Muscle of leg (tissue), 16 donors: ENCODE results near the gene CSN1S1. TPM values are rescaled to one million over a fixed set of nuclear protein-coding genes. Genes with fewer than 3 reads are reported as not detected.

Experiments
- DNase-seq: peaks from one replicate; pipeline ENCODE4 v3.0.0; 2013
- H3K27ac ChIP-seq: one replicate; pipeline ENCODE4 v1.5.1; 2013; ENCODE audit warnings: mild to moderate bottlenecking, low read length, control low read depth
- H3K27me3 ChIP-seq: one replicate; pipeline ENCODE4 v1.6.1; 2013; ENCODE audit warnings: low read length; ENCODE audit not compliant: control insufficient read depth, insufficient read depth
- H3K36me3 ChIP-seq: one replicate; pipeline ENCODE4 v1.6.1; 2013; ENCODE audit warnings: low read length; ENCODE audit not compliant: control insufficient read depth, insufficient read depth
- H3K4me1 ChIP-seq: one replicate; pipeline ENCODE4 v1.6.1; 2013; ENCODE audit warnings: low read length; ENCODE audit not compliant: control insufficient read depth, insufficient read depth
- H3K4me3 ChIP-seq: one replicate; pipeline ENCODE4 v1.5.1; 2013; ENCODE audit warnings: low read length, control low read depth
- H3K9me3 ChIP-seq: replicated peaks from 2 replicates; pipeline ENCODE4 v1.6.1; 2013; ENCODE audit warnings: low read depth, low read length; ENCODE audit not compliant: control insufficient read depth
- WGBS: methylation state at CpG from one replicate; pipeline ENCODE4 v1.1.5; 2013; ENCODE audit warnings: missing lambda C conversion rate; ENCODE audit not compliant: insufficient coverage; 5-methylcytosine and 5-hydroxymethylcytosine counted together
- long read RNA-seq, 11 donors: transcript quantifications; one replicate each; lab custom pipeline, GENCODE V29; 2026
- polyA plus RNA-seq, 8 donors: library from polyadenylated mRNA; unstranded; fragments of 120-200 nt; gene quantifications; one replicate each; pipeline versions ENCODE4 v1.2.1 to v1.2.3, GENCODE V29; 2013; ENCODE audit warnings: inconsistent platforms in 1 of 8, low replicate concordance in 1 of 8; ENCODE audit not compliant: insufficient read length in 8 of 8, insufficient read depth in 1 of 8
- total RNA-seq: library from RNA; stranded (reverse); fragments of 120-200 nt; gene quantifications from one replicate; pipeline ENCODE4 v1.2.4, GENCODE V29; 2013

Gene CSN1S1, protein sequence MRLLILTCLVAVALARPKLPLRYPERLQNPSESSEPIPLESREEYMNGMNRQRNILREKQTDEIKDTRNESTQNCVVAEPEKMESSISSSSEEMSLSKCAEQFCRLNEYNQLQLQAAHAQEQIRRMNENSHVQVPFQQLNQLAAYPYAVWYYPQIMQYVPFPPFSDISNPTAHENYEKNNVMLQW
- not detected for total RNA-seq
- not detected for polyA plus RNA-seq
- long read RNA-seq, donor 1 = 0 reads
- long read RNA-seq, donor 2 = 0 reads
- long read RNA-seq, donor 3 = 0 reads
- long read RNA-seq, donor 4 = 0 reads
- long read RNA-seq, donor 5 = 0 reads
- long read RNA-seq, donor 6 = 0 reads
- long read RNA-seq, donor 7 = 0 reads
- long read RNA-seq, donor 8 = 0 reads
- long read RNA-seq, donor 9 = 0 reads
- long read RNA-seq, donor 10 = 0 reads
- long read RNA-seq, donor 11 = 0 reads

DNA sequence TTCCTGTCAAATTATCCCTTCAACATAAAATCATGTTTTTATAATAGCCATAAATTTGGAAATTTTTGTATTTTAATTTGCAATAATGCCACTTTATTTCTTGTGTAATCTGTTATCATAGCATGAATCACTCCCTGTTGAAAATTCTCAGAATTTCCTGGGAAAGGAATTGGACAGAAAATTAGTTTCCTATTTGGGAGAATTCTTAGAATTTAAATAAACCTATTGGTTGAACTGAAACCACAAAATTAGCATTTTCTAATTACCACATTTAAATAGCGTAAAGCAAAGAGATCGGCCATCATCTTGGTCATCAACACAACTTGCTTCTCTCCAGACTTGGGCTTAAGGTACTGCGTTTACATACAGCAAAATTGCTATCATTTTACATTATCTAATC is at the start of gene CSN1S1:
TSS of gene CSN1S1 (plus strand) at position 301 of the 400 bp plus-strand sequence. CDS start 1,488 bp downstream, outside the sequence.
- Histone ChIP-seq H3K9me3 (no peaks in the 10 kb centered on the region), H3K27me3 (no peaks in the 10 kb centered on the region), H3K4me1 (no peaks in the 10 kb centered on the region), H3K27ac (no peak within 1 kb of the TSS), H3K36me3 (no peaks in the 10 kb centered on the region), H3K4me3 (no peak within 1 kb of the TSS)
- DNase-seq = no peak
- 79% methylated on average over 2 of the region's 3 CpGs for WGBS

DNA sequence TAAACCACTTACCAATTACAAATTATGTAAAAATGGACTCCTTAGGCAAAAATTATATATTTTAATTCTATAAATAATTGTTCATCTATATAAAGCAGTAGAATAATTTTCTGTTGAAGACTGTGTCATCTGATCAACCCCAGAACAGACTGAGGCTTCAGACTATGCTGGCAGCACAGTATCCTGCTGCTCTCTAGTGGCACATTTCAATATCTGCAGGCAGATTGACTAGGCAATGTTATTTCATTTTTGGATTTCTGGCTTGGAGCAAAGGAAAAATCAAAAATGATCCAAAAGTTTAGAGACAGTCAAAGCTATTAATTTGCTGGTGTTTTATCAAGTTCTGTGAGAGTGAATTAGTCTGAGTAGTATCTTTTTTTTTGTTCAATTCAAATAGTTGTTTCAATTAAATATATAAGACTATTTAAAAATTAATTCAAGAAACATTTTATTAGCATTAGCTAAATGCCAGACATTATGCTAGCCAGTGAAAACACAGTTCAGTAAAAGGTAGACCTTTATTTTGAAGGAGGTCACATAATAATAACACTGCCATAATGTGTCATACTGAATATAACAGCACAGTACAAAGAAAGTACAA is 49.6 kb upstream of the CSN1S1 start:
- DNase-seq = peak; percentile 88
- no peaks in the 10 kb centered on the region for H3K36me3 ChIP-seq

DNA sequence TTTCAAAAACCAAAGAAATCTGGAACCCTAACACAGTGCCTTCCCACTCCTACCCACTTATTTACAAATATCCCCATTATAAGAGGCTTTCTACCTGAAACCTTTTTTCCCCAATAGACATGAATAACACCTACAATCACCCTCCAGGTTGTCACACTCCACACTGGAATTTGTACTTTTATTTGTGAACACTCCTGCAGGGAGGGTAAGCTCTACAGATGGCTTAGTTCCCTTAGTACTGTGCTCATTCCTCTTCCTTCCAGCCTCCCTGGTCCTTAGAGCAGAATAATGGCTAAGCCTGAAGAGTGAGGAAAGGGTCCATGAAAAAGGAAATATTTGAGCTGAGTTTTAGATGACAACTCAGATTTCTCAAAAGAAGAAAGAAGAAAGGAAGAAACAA is 48.7 kb upstream of the CSN1S1 start:
- H3K4me3 ChIP-seq = no peak overlapping the region

More for the DNA sequence above, 49.6 kb upstream of the CSN1S1 start:
- H3K27ac ChIP-seq = no peak overlapping the region
- H3K9me3 ChIP-seq = peaks cover 7% of the 10 kb centered on the region
- no peaks in the 10 kb centered on the region for H3K4me1 ChIP-seq
- no peaks in the 10 kb centered on the region for H3K27me3 ChIP-seq
- H3K4me3 ChIP-seq = no peak overlapping the region

DNA sequence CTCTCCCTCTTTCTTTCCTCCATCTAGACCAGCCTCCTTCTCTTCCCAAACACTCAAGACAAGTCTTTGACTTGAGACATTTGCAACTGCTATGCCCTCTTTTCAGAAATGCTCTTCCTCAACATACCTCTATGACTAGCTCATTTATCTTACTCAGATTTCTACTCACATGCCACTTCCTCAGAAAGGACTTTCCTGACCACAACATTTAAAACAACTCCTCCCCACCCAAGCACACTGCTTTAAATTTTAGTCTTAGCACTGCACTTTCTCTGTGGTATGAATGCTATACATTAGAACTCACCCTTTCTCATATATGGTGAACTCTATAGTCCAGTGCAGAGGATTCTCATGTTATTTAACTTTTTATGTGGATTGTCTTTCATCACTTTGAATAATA is 42.5 kb upstream of the CSN1S1 start:
- Histone ChIP-seq H3K9me3 (peaks cover 6% of the 10 kb centered on the region), H3K36me3 (no peaks in the 10 kb centered on the region), H3K4me1 (no peaks in the 10 kb centered on the region), H3K27ac (no peak overlapping the region), H3K27me3 (no peaks in the 10 kb centered on the region), H3K4me3 (no peak overlapping the region)
- DNase-seq = no peak

More for the DNA sequence above, 48.7 kb upstream of the CSN1S1 start:
- Histone ChIP-seq H3K27me3 (no peaks in the 10 kb centered on the region), H3K9me3 (peaks cover 7% of the 10 kb centered on the region), H3K4me1 (no peaks in the 10 kb centered on the region), H3K27ac (no peak overlapping the region), H3K36me3 (no peaks in the 10 kb centered on the region)
- no peak for DNase-seq

DNA sequence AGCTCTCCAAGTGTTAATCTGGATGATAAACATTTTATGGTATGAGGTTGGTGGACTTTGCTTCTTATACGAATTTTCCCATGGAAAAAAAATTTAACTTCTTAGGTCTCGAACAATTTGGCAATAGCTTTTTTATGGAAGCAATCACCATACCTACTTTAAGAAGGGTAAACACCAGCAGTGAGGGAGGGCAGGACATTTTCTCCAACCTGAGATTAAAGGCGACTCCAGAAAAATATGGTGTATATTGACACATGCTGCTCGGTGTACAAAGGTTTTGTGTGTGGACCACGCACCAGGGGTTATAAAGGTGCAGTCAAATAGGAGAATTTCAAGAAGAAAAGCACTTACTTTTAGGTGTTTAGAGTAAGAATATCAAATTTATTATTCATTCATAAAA is 36.7 kb upstream of the CSN1S1 start:
- DNase-seq = no peak
- Histone ChIP-seq H3K4me1 (no peaks in the 10 kb centered on the region), H3K9me3 (no peaks in the 10 kb centered on the region), H3K27me3 (no peaks in the 10 kb centered on the region), H3K27ac (no peak overlapping the region), H3K4me3 (no peak overlapping the region), H3K36me3 (no peaks in the 10 kb centered on the region)
- WGBS = 75% methylated on average over 2 of the region's 5 CpGs

DNA sequence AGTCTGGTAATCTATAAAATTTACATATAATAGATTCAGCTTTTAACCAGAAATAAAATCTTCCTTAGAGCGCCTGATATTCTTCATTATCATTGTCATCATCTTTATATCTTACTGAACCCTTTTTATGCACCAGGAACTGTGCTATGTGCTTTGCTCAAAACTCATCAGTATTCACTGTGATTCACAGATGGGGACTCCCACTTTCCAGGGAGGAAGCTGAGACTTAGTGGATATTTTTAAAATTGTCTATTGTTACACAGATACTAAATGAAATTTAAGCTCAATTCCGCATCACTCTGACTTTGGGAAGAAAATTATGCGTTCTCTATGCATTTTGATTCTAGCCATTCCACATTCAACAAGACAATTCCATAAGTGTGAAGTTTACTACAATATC is 36.1 kb upstream of the CSN1S1 start:
- Histone ChIP-seq H3K36me3 (no peaks in the 10 kb centered on the region), H3K27me3 (no peaks in the 10 kb centered on the region), H3K27ac (no peak overlapping the region), H3K4me1 (no peaks in the 10 kb centered on the region), H3K9me3 (no peaks in the 10 kb centered on the region), H3K4me3 (no peak overlapping the region)
- no CpG with 5 or more reads among the region's 3 CpGs for WGBS
- no peak for DNase-seq

DNA sequence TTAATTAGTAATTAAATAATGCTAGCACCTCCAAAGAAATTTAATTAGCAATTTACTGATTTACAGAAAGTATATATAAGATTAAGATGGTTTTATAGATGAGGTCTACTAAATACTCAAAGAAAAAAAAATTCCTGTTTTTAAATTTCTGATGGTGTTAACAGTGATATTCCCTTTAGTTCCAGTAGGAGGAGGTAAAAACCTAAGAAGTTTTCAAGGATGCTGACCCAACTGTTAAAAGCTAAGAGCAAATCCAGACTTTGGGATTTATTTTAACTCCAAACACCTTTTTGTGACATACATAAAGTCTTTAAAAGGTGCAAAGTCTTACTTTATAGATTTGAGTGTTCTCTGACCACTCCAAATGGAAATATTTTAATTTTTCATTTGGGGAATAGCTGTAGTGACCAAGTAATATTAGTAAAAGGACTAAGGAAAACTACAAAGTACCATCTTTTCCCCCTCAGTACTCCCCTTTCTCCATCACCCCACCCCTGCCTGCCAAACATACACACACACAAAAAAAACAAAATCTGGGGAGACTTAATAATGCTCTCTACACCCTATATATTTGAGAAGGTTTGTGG is 34.2 kb upstream of the CSN1S1 start:
- no peaks in the 10 kb centered on the region for H3K9me3 ChIP-seq
- H3K4me3 ChIP-seq = no peak overlapping the region
- no peak for DNase-seq
- H3K27me3 ChIP-seq = no peaks in the 10 kb centered on the region
- H3K36me3 ChIP-seq = no peaks in the 10 kb centered on the region
- H3K4me1 ChIP-seq = no peaks in the 10 kb centered on the region
- H3K27ac ChIP-seq = no peak overlapping the region

DNA sequence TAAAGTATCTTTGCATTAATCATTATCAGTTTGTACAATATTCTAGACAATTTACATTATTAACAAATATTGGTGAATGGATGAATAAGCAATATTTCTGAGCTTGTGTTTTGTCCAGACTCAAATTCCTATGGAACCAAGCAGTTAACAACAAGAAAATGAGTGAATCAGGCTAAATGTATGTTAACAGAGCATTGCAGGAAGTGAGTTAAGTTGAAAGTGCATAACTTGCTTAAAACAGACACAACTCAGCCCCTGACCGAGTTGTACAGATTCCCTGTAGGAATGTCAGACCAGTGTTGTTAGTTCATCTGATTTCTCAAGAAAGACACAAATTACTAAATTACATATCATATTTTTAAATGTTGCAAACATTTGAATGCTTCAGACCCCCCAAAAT is 23.7 kb upstream of the CSN1S1 start:
- Histone ChIP-seq H3K4me1 (no peaks in the 10 kb centered on the region), H3K27ac (no peak overlapping the region), H3K36me3 (no peaks in the 10 kb centered on the region), H3K9me3 (no peaks in the 10 kb centered on the region), H3K27me3 (no peaks in the 10 kb centered on the region), H3K4me3 (no peak overlapping the region)
- DNase-seq = no peak
- no CpG with 5 or more reads among the region's 1 CpG for WGBS

DNA sequence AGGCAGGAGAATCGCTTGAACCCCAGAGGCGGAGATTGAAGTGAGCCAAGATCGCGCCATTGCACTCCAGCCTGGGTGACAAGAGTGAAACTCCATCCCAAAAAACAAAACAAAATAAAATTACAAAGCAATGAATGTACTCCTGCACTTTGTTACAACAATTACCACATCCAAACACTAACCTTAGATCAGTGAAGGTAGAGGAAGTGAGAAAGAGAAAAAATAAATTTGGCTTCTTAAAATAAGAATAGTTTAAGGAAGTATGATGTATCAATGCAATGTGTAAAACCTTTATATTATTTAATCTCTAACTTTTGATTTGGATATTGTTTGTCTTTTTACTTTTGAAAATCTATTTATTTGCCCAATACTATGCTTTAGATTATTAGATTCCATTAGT is 21.7 kb upstream of the CSN1S1 start:
- Histone ChIP-seq H3K27ac (no peak overlapping the region), H3K4me3 (no peak overlapping the region), H3K4me1 (no peaks in the 10 kb centered on the region), H3K27me3 (no peaks in the 10 kb centered on the region), H3K36me3 (no peaks in the 10 kb centered on the region), H3K9me3 (no peaks in the 10 kb centered on the region)
- no CpG with 5 or more reads among the region's 4 CpGs for WGBS
- DNase-seq = no peak

DNA sequence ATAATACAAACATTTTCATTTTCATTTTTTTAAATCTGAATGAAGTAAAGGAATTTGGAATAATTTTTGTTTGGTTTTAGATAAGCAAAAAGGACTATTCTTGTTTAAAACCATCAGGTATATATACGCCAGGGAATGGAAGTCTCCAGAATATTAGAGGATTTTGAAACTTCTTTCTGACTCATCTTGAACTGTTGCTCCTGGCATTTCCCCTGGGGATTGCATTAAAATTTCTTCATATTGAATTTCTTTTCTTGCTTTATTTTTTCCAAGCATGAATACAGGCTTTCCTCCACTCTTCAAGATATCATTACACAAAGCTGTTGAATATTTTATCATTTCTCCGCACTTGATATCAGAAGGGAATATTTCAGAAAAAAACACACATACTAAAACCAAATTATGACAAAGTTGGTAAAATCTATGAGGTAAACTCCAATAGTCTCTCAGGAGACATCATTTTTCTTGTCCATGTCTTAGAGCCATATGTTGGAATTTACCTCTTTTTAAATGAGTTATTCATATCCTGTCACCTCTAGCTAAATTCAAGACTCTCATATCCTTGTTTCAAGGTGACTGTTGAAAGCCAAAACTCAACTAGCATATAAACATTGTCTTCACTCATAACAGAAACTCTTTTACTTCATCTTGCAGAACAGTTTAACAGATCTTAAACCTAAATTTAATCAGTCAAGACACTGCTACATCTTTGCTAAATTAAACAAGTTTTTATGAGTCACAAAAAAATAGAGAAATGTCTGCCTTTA is 20.7 kb upstream of the CSN1S1 start:
- no peak for DNase-seq
- Histone ChIP-seq H3K4me3 (no peak overlapping the region), H3K9me3 (no peaks in the 10 kb centered on the region), H3K27me3 (no peaks in the 10 kb centered on the region), H3K27ac (no peak overlapping the region), H3K4me1 (no peaks in the 10 kb centered on the region), H3K36me3 (no peaks in the 10 kb centered on the region)
- no CpG with 5 or more reads among the region's 2 CpGs for WGBS
